Parathyroid adenoma (tissue), 2 donors: ENCODE results near the gene DBNL.

Experiments
- H2AFZ ChIP-seq: fragments of 300-600 bp; sonication (generic); one replicate; pipeline ENCODE4 v1.7.0; 2017; ENCODE audit warnings: antibody characterized with exemption, mild to moderate bottlenecking
- H3K27ac ChIP-seq: fragments of 300-600 bp; sonication (generic); one replicate; pipeline ENCODE4 v1.7.0; 2017
- H3K27me3 ChIP-seq: fragments of 300-600 bp; sonication (generic); one replicate; pipeline ENCODE4 v1.7.0; 2017; ENCODE audit warnings: low read length; ENCODE audit not compliant: control insufficient read depth, insufficient read depth
- H3K36me3 ChIP-seq: fragments of 300-600 bp; sonication (generic); one replicate; pipeline ENCODE4 v1.7.0; 2017; ENCODE audit warnings: low read length; ENCODE audit not compliant: control insufficient read depth, insufficient read depth
- H3K4me1 ChIP-seq: fragments of 300-600 bp; sonication (generic); one replicate; pipeline ENCODE4 v1.7.0; 2017; ENCODE audit warnings: control low read depth
- H3K4me2 ChIP-seq: fragments of 300-600 bp; sonication (generic); one replicate; pipeline ENCODE4 v1.7.0; 2017; ENCODE audit warnings: low read length
- H3K4me3 ChIP-seq: fragments of 300-600 bp; sonication (generic); one replicate; pipeline ENCODE4 v1.7.0; 2017; ENCODE audit warnings: low read depth, low read length
- H3K79me2 ChIP-seq: fragments of 300-600 bp; sonication (generic); one replicate; pipeline ENCODE4 v1.7.0; 2017; ENCODE audit warnings: control low read depth
- H3K9ac ChIP-seq: fragments of 300-600 bp; sonication (generic); one replicate; pipeline ENCODE4 v1.7.0; 2017; ENCODE audit warnings: mild to moderate bottlenecking
- H3K9me3 ChIP-seq: fragments of 300-600 bp; sonication (generic); one replicate; pipeline ENCODE4 v1.7.0; 2017; ENCODE audit warnings: low read length; ENCODE audit not compliant: control insufficient read depth
- CTCF ChIP-seq: fragments of 300-600 bp; sonication (generic); IDR thresholded peaks from one replicate; pipeline ENCODE4 v1.7.0; 2017; ENCODE audit warnings: antibody characterized with exemption, mild to moderate bottlenecking
- donor health status: primary hyperparathyroidism.

Gene DBNL

GRCh38 chr7:44094883-44095592, 50.5 kb downstream of the DBNL start:
- no peak overlapping the region for H3K9ac ChIP-seq
- no peak overlapping the region for H3K4me2 ChIP-seq
- H3K4me1 ChIP-seq, result no peaks in the 10 kb centered on the region
- H2AFZ ChIP-seq, result peak overlapping the region; percentile 39
- no peak for TF ChIP-seq CTCF
- H3K9me3 ChIP-seq, result no peaks in the 10 kb centered on the region
- H3K27ac ChIP-seq, result no peak overlapping the region
- no peak overlapping the region for H3K4me3 ChIP-seq
- H3K36me3 ChIP-seq, result no peaks in the 10 kb centered on the region
- no peaks in the 10 kb centered on the region for H3K79me2 ChIP-seq
- H3K27me3 ChIP-seq, result no peaks in the 10 kb centered on the region

GRCh38 chr7:44095781-44096180, 51.3 kb downstream of the DBNL start:
- Histone ChIP-seq H3K4me1 (no peaks in the 10 kb centered on the region), H3K27me3 (no peaks in the 10 kb centered on the region), H3K4me2 (no peak overlapping the region), H3K36me3 (no peaks in the 10 kb centered on the region), H3K27ac (no peak overlapping the region), H2AFZ (no peak overlapping the region), H3K4me3 (no peak overlapping the region), H3K9me3 (no peaks in the 10 kb centered on the region), H3K79me2 (no peaks in the 10 kb centered on the region), H3K9ac (no peak overlapping the region)
- no peak for TF ChIP-seq CTCF

- TF ChIP-seq CTCF, result no peak
- no peak overlapping the region for H2AFZ ChIP-seq
- H3K4me3 ChIP-seq, result no peak overlapping the region
- H3K27me3 ChIP-seq, result no peaks in the 10 kb centered on the region
- H3K9ac ChIP-seq, result no peak overlapping the region
- no peak overlapping the region for H3K4me2 ChIP-seq
- no peaks in the 10 kb centered on the region for H3K36me3 ChIP-seq
- no peaks in the 10 kb centered on the region for H3K79me2 ChIP-seq
- no peak overlapping the region for H3K27ac ChIP-seq
- no peaks in the 10 kb centered on the region for H3K9me3 ChIP-seq
- H3K4me1 ChIP-seq, result no peaks in the 10 kb centered on the region
Measured at GRCh38 chr7:44096326-44096881, 51.9 kb downstream of the DBNL start.

- no peaks in the 10 kb centered on the region for H3K27me3 ChIP-seq
- no peak overlapping the region for H2AFZ ChIP-seq
- H3K4me2 ChIP-seq, result no peak overlapping the region
- no peaks in the 10 kb centered on the region for H3K36me3 ChIP-seq
- H3K4me3 ChIP-seq, result no peak overlapping the region
- no peak for TF ChIP-seq CTCF
- no peak overlapping the region for H3K27ac ChIP-seq
- no peak overlapping the region for H3K9ac ChIP-seq
- no peaks in the 10 kb centered on the region for H3K9me3 ChIP-seq
- H3K4me1 ChIP-seq, result no peaks in the 10 kb centered on the region
- H3K79me2 ChIP-seq, result no peaks in the 10 kb centered on the region
Measured at GRCh38 chr7:44097064-44097932, 52.8 kb downstream of the DBNL start.
